Ascending aorta (tissue), 2 donors: ENCODE measurements around the gene MT1F. TPM values are rescaled to one million over a fixed set of nuclear protein-coding genes. Genes with fewer than 3 reads are reported as not detected.

ENCODE experiments used
- DNase-seq, 2 donors: peaks; one replicate each; pipeline ENCODE4 v3.0.0-alpha.2; 2019; ENCODE audit warnings: low spot score in 2 of 2
- H3K27ac ChIP-seq, 2 donors: fragments of 200-600 bp; sonication (generic); one replicate each; pipeline ENCODE4 v1.5.1; 2016 to 2017; ENCODE audit warnings: mild to moderate bottlenecking in 1 of 2
- H3K27me3 ChIP-seq: fragments of 200-600 bp; sonication (generic); one replicate; pipeline ENCODE4 v1.5.1; 2017
- H3K36me3 ChIP-seq, 2 donors: fragments of 200-600 bp; sonication (generic); one replicate each; pipeline ENCODE4 v1.5.1; 2016
- H3K4me1 ChIP-seq, 2 donors: fragments of 200-600 bp; sonication (generic); one replicate each; pipeline ENCODE4 v1.5.1; 2016 to 2017; ENCODE audit warnings: mild to moderate bottlenecking in 1 of 2
- H3K4me3 ChIP-seq, 2 donors: fragments of 200-600 bp; sonication (generic); one replicate each; pipeline ENCODE4 v1.5.1; 2016 to 2017; ENCODE audit warnings: mild to moderate bottlenecking in 1 of 2
- H3K9me3 ChIP-seq, 2 donors: fragments of 200-600 bp; sonication (generic); one replicate each; pipeline ENCODE4 v1.5.1; 2016
- intact Hi-C: fragments of 100-400 bp; cut with DNase I; formaldehyde crosslinking; loops from one replicate; pipeline ENCODE4 v1.15.1; 2023
- total RNA-seq: library from RNA; depleted of rRNA; stranded (reverse); fragments of >200 nt; gene quantifications from one replicate; pipeline ENCODE4 v1.1.0, GENCODE V29; 2016
- TF ChIP-seq, protein P1 (sequence below), 3 experiments: fragments of 200-600 bp in 2 of 3; fragments of 450-650 bp in 1 of 3; sonication (generic) in 2 of 3; IDR thresholded peaks; one replicate each; pipeline ENCODE4 v1.5.1; 2016 to 2019; ENCODE audit warnings: antibody characterized with exemption in 3 of 3, mild to moderate bottlenecking in 1 of 3, moderate library complexity in 1 of 3

The MT1F gene
- total RNA-seq, 1 donor from 2014 or later = 9.8 TPM

DNA sequence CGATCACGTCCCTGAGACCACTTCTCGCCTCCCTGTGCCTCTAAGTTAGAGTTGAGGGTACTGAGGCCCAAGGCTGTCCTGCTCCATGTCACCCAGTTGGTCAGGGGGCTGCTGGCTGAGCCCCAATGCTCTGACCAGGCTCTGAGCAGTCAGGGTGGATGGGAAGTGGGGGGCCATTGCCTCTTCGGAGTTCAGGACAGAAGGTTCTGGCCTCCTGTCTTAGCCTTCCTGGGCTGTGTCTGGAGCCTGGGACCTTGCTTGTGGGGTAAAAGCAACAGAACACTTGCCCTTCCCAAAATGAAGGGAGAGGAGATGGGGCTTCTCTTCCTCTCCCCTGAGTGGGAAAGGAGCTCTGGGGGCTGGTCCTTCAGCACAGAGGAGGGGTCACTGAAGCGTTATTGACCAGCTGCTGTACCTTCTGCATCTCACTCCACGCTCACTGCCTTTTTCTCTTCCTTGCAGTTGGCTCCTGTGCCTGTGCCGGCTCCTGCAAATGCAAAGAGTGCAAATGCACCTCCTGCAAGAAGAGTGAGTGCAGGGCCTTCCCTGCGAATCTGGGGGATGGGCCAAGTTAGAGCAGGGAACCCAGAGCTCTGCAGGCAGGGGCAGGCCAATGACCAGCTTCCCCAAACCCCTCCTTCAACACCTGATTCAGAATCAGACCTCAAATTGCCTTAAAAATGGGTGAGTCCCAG, 25.1 kb downstream of the MT1F start:
- Histone ChIP-seq H3K27ac (peak overlapping the region; percentile 83 to 88), H3K36me3 (peaks cover 0 to 11% of the 10 kb centered on the region in 2 donors), H3K9me3 (no peaks in the 10 kb centered on the region), H3K4me3 (peak overlapping the region; percentile 71 to 85), H3K27me3 (no peaks in the 10 kb centered on the region), H3K4me1 (peaks cover 0 to 26% of the 10 kb centered on the region in 2 donors)
- TF ChIP-seq, protein P1, sequence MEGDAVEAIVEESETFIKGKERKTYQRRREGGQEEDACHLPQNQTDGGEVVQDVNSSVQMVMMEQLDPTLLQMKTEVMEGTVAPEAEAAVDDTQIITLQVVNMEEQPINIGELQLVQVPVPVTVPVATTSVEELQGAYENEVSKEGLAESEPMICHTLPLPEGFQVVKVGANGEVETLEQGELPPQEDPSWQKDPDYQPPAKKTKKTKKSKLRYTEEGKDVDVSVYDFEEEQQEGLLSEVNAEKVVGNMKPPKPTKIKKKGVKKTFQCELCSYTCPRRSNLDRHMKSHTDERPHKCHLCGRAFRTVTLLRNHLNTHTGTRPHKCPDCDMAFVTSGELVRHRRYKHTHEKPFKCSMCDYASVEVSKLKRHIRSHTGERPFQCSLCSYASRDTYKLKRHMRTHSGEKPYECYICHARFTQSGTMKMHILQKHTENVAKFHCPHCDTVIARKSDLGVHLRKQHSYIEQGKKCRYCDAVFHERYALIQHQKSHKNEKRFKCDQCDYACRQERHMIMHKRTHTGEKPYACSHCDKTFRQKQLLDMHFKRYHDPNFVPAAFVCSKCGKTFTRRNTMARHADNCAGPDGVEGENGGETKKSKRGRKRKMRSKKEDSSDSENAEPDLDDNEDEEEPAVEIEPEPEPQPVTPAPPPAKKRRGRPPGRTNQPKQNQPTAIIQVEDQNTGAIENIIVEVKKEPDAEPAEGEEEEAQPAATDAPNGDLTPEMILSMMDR (IDR thresholded peaks at IDR 0.05) = no peak
- intact Hi-C loops = loop anchor here (2.0 kb wide), 2 partner anchors 50 to 74 kb away; partner anchors contain the start of genes MT1M and MT2A
- no peak for DNase-seq

DNA sequence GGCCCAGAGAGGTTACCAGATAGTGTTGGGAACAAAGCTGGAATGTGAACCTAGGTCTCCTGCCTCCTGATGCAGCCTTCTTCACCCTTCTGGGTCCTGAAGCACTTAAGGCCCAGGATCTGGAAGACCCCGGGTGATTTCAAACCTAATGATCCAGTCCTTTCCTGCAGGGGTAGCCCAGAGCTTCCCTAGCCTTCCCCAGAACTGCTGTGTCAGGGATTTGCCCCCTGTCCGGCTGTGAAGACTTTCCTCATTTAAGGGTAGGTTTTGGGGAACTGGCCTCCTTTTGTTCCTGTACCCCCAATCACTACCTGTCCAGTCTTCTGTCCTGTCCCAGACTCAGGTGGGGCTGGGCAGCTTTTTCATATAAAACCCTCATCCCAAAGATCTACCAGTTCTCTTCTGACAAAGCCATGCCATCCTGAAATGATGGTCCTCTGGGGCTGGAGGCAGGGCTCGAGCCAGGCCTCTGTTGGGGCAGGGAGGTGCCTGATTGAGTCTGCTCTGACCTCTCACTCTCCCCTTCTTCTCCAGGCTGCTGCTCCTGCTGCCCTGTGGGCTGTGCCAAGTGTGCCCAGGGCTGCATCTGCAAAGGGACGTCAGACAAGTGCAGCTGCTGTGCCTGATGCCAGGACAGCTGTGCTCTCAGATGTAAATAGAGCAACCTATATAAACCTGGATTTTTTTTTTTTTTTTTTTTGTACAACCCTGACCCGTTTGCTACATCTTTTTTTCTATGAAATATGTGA, 25.8 kb downstream of the MT1F start:
- Histone ChIP-seq H3K4me1 (peaks cover 0 to 26% of the 10 kb centered on the region in 2 donors), H3K27me3 (no peaks in the 10 kb centered on the region), H3K4me3 (peak overlapping the region; percentile 71 to 85), H3K36me3 (peaks cover 0 to 11% of the 10 kb centered on the region in 2 donors), H3K27ac (peak overlapping the region; percentile 83 to 88), H3K9me3 (no peaks in the 10 kb centered on the region)
- TF ChIP-seq, protein P1 (IDR thresholded peaks at IDR 0.05) = no peak
- intact Hi-C loops = loop anchor here (2.0 kb wide), 2 partner anchors 51 to 75 kb away; partner anchors contain the start of genes MT1M and MT2A
- no peak for DNase-seq

DNA sequence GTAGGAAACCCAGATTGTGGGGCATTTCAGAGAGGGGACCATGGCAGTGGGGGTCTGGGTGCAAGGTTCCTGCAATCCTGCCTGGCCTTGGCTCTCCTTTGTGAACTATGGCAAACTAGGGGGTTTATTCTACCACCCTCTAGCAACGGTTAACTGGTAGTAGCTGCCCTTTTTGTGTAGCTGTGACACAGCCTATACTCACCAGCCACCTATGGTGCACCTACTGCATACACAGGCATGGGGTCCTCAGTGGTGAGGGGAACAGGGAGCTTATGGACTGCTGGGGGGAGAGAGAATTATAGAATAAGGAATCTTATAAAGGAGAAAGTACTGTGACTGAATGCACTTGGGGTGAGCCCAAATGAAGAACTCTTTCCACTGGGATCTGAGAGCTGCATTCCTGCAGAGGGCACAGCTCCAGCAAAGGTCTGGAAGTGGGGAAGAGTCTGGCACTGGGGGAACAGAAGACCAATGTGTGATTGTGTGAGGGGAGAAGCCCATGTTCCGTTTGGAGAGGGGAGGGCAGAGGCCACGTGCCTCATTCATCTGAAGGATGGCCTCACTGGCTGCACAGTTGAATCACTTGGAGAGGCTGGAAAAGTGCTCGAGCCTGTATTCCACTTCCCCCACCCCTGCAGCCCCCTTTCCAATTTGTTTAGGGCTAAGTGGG, 26.6 kb downstream of the MT1F start:
- no peaks in the 10 kb centered on the region for H3K27me3 ChIP-seq
- TF ChIP-seq, protein P1 (IDR thresholded peaks at IDR 0.05) = no peak
- peaks cover 0 to 11% of the 10 kb centered on the region in 2 donors for H3K36me3 ChIP-seq
- peak overlapping the region; percentile 83 to 88 for H3K27ac ChIP-seq
- H3K4me3 ChIP-seq = peak overlapping the region; percentile 71 to 85
- no peaks in the 10 kb centered on the region for H3K9me3 ChIP-seq
- peaks cover 0 to 26% of the 10 kb centered on the region in 2 donors for H3K4me1 ChIP-seq
- intact Hi-C loops = no loop called here
- DNase-seq = no peak

GRCh38 chr16:56684926-56685590, 27.3 kb downstream of the MT1F start:
- no peaks in the 10 kb centered on the region for H3K27me3 ChIP-seq
- TF ChIP-seq, protein P1 (IDR thresholded peaks at IDR 0.05) = no peak
- H3K4me1 ChIP-seq = peaks cover 0 to 26% of the 10 kb centered on the region in 2 donors
- H3K36me3 ChIP-seq = peaks cover 0 to 11% of the 10 kb centered on the region in 2 donors
- H3K9me3 ChIP-seq = no peaks in the 10 kb centered on the region
- intact Hi-C loops = no loop called here
- peak in 1 of 2 donors; percentile 81 for DNase-seq
- H3K27ac ChIP-seq = peak overlapping the region; percentile 83 to 88
- H3K4me3 ChIP-seq = peak overlapping the region; percentile 71 to 85

- DNase-seq = no peak
- Histone ChIP-seq H3K9me3 (no peaks in the 10 kb centered on the region), H3K36me3 (peaks cover 0 to 11% of the 10 kb centered on the region in 2 donors), H3K4me1 (peaks cover 0 to 21% of the 10 kb centered on the region in 2 donors), H3K27me3 (no peaks in the 10 kb centered on the region), H3K27ac (no peak overlapping the region), H3K4me3 (no peak overlapping the region)
- intact Hi-C loops = no loop called here
- TF ChIP-seq, protein P1 (IDR thresholded peaks at IDR 0.05) = no peak
Measured at GRCh38 chr16:56686758-56687157, 29.0 kb downstream of the MT1F start.
